Central memory CD8-positive, alpha-beta T cell (primary cell): ENCODE measurements around the gene CELA2B.
"Not testable (repeated sequence)": the region's sequence is repeated elsewhere in the genome, so short reads cannot be mapped to it uniquely, and the experiment has no call there.

Source experiments
- ATAC-seq: fragments of 150-1000 bp; cut with Tn5 transposase; replicated peaks from 2 replicates; pipeline ENCODE4 v1.10.0; 2022; ENCODE audit warnings: mild to moderate bottlenecking, moderate FRiP score, moderate number of reproducible peaks; ENCODE audit not compliant: poor library complexity, severe bottlenecking; ENCODE audit errors: extremely low read depth
- DNase-seq, 2 donors: peaks; one replicate each; pipeline ENCODE4 v3.0.0; 2021; ENCODE audit warnings: low spot score in 2 of 2
- H3K27ac Mint-ChIP-seq: one replicate; pipeline ENCODE4 v1.8.0; 2022; ENCODE audit warnings: low read depth, mild to moderate bottlenecking, moderate library complexity, mixed read lengths
- H3K27me3 Mint-ChIP-seq: one replicate; pipeline ENCODE4 v1.8.0; 2022; ENCODE audit warnings: mixed read lengths
- H3K36me3 Mint-ChIP-seq: one replicate; pipeline ENCODE4 v1.8.0; 2022; ENCODE audit warnings: mild to moderate bottlenecking, moderate library complexity, mixed read lengths; ENCODE audit not compliant: insufficient read depth
- H3K4me1 Mint-ChIP-seq: one replicate; pipeline ENCODE4 v1.8.0; 2022; ENCODE audit warnings: mixed read lengths
- H3K4me3 Mint-ChIP-seq: one replicate; pipeline ENCODE4 v1.8.0; 2022; ENCODE audit warnings: mild to moderate bottlenecking, moderate library complexity, mixed read lengths
- H3K9me3 Mint-ChIP-seq: one replicate; pipeline ENCODE4 v1.8.0; 2022; ENCODE audit warnings: mixed read lengths

The CELA2B gene

GRCh38 chr1:15479654-15480347 is 3.9 kb downstream of the CELA2B start:
- no peak overlapping the region for H3K4me3 Mint-ChIP-seq
- H3K27ac Mint-ChIP-seq: no peak overlapping the region
- no peaks in the 10 kb centered on the region for H3K27me3 Mint-ChIP-seq
- DNase-seq (no peak), ATAC-seq (no peak)
- no peaks in the 10 kb centered on the region for H3K4me1 Mint-ChIP-seq
- no peaks in the 10 kb centered on the region for H3K9me3 Mint-ChIP-seq
- peaks cover 2% of the 10 kb centered on the region for H3K36me3 Mint-ChIP-seq

- not testable (repeated sequence) for DNase-seq, H3K36me3 Mint-ChIP-seq, H3K4me3 Mint-ChIP-seq, H3K27me3 Mint-ChIP-seq, ATAC-seq, H3K4me1 Mint-ChIP-seq, H3K9me3 Mint-ChIP-seq
- H3K27ac Mint-ChIP-seq: peak overlapping the region; percentile 59
Observed at GRCh38 chr1:15482455-15482854, 6.6 kb downstream of the CELA2B start.

GRCh38 chr1:15482983-15483543 is 7.2 kb downstream of the CELA2B start:
- H3K36me3 Mint-ChIP-seq, H3K4me3 Mint-ChIP-seq, DNase-seq, H3K4me1 Mint-ChIP-seq, ATAC-seq, H3K9me3 Mint-ChIP-seq, H3K27me3 Mint-ChIP-seq: not testable (repeated sequence)
- peak overlapping the region; percentile 59 for H3K27ac Mint-ChIP-seq

- peaks cover 7% of the 10 kb centered on the region for H3K36me3 Mint-ChIP-seq
Observed at GRCh38 chr1:15483971-15484370, 8.1 kb downstream of the CELA2B start.

GRCh38 chr1:15484443-15484842 is 8.5 kb downstream of the CELA2B start:
- H3K36me3 Mint-ChIP-seq, H3K27ac Mint-ChIP-seq, H3K4me3 Mint-ChIP-seq, ATAC-seq, DNase-seq, H3K9me3 Mint-ChIP-seq, H3K4me1 Mint-ChIP-seq, H3K27me3 Mint-ChIP-seq: not testable (repeated sequence)

More at GRCh38 chr1:15483971-15484370, 8.1 kb downstream of the CELA2B start:
- Mint-ChIP-seq H3K27ac (no peak overlapping the region), H3K4me3 (no peak overlapping the region), H3K27me3 (no peaks in the 10 kb centered on the region), H3K4me1 (no peaks in the 10 kb centered on the region), H3K9me3 (no peaks in the 10 kb centered on the region)
- DNase-seq (no peak), ATAC-seq (no peak)

GRCh38 chr1:15485636-15486035 is 9.7 kb downstream of the CELA2B start:
- H3K4me1 Mint-ChIP-seq: no peaks in the 10 kb centered on the region
- DNase-seq (no peak), ATAC-seq (no peak)
- H3K27me3 Mint-ChIP-seq: no peaks in the 10 kb centered on the region
- H3K4me3 Mint-ChIP-seq: no peak overlapping the region
- H3K36me3 Mint-ChIP-seq: peaks cover 8% of the 10 kb centered on the region
- H3K9me3 Mint-ChIP-seq: no peaks in the 10 kb centered on the region
- H3K27ac Mint-ChIP-seq: no peak overlapping the region

- not testable (repeated sequence) for H3K4me1 Mint-ChIP-seq, H3K36me3 Mint-ChIP-seq, H3K27me3 Mint-ChIP-seq, H3K4me3 Mint-ChIP-seq, ATAC-seq, DNase-seq, H3K9me3 Mint-ChIP-seq
- H3K27ac Mint-ChIP-seq: peak overlapping the region; percentile 22
Observed at GRCh38 chr1:15486844-15487610, 11.1 kb downstream of the CELA2B start.

GRCh38 chr1:15488371-15488770 is 12.5 kb downstream of the CELA2B start:
- Mint-ChIP-seq H3K27me3 (no peaks in the 10 kb centered on the region), H3K4me1 (no peaks in the 10 kb centered on the region), H3K27ac (no peak overlapping the region), H3K4me3 (no peak overlapping the region), H3K36me3 (peaks cover 7% of the 10 kb centered on the region), H3K9me3 (no peaks in the 10 kb centered on the region)
- no peak for ATAC-seq
- DNase-seq: no peak

GRCh38 chr1:15489052-15489736 is 13.3 kb downstream of the CELA2B start:
- no peaks in the 10 kb centered on the region for H3K9me3 Mint-ChIP-seq
- H3K36me3 Mint-ChIP-seq: peaks cover 14% of the 10 kb centered on the region
- ATAC-seq (no peak), DNase-seq (no peak)
- H3K4me3 Mint-ChIP-seq: no peak overlapping the region
- H3K27me3 Mint-ChIP-seq: no peaks in the 10 kb centered on the region
- no peak overlapping the region for H3K27ac Mint-ChIP-seq
- no peaks in the 10 kb centered on the region for H3K4me1 Mint-ChIP-seq

GRCh38 chr1:15491010-15491409 is 15.1 kb downstream of the CELA2B start:
- peaks cover 13% of the 10 kb centered on the region for H3K36me3 Mint-ChIP-seq
- not testable (repeated sequence) for DNase-seq, ATAC-seq

GRCh38 chr1:15492596-15492995 is 16.7 kb downstream of the CELA2B start:
- Mint-ChIP-seq H3K4me3 (no peak overlapping the region), H3K4me1 (no peaks in the 10 kb centered on the region), H3K9me3 (no peaks in the 10 kb centered on the region), H3K36me3 (peaks cover 9% of the 10 kb centered on the region), H3K27me3 (no peaks in the 10 kb centered on the region), H3K27ac (no peak overlapping the region)
- ATAC-seq (no peak), DNase-seq (no peak)

More at GRCh38 chr1:15491010-15491409, 15.1 kb downstream of the CELA2B start:
- not testable (repeated sequence) for H3K27me3 Mint-ChIP-seq, H3K4me1 Mint-ChIP-seq, H3K4me3 Mint-ChIP-seq, H3K9me3 Mint-ChIP-seq, H3K27ac Mint-ChIP-seq

GRCh38 chr1:15493869-15494390 is 18.0 kb downstream of the CELA2B start:
- H3K27ac Mint-ChIP-seq: no peak overlapping the region
- H3K9me3 Mint-ChIP-seq: no peaks in the 10 kb centered on the region
- no peaks in the 10 kb centered on the region for H3K4me1 Mint-ChIP-seq

More at GRCh38 chr1:15493869-15494390, 18.0 kb downstream of the CELA2B start:
- no peak for ATAC-seq
- Mint-ChIP-seq H3K27me3 (no peaks in the 10 kb centered on the region), H3K4me3 (no peak overlapping the region), H3K36me3 (peaks cover 9% of the 10 kb centered on the region)
- no peak for DNase-seq
